HG02759 (cell line): ENCODE results near the gene MDH2.
"Not testable (repeated sequence)": the region's sequence is repeated elsewhere in the genome, so short reads cannot be mapped to it uniquely, and the experiment has no call there.

Experiments
- ATAC-seq: cut with Tn5 transposase; IDR thresholded peaks from one replicate; pipeline ENCODE4 v1.9.1; 2021; ENCODE audit warnings: mild to moderate bottlenecking, moderate library complexity; ENCODE audit not compliant: unreplicated experiment

Gene MDH2

DNA sequence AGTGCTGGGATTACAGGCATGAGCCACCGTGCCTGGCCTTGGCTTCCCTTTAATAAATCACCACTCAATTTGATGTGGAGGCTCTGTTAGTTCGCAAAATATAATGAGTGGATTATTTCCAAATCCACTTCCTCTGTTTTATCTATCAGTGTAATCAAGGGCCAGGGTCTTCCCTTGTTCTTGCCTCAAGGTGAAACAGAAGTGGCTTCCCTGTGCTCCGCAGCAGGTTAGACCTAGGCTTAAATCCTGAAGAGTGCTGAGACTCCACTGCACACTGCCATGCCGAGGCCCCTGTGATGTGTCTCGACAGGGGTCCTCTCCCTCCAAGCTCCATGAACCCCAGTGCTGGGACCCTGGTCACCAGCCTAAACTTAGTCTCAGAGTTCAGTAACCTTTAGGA is 59.0 kb downstream of the MDH2 start:
- no peak for ATAC-seq

DNA sequence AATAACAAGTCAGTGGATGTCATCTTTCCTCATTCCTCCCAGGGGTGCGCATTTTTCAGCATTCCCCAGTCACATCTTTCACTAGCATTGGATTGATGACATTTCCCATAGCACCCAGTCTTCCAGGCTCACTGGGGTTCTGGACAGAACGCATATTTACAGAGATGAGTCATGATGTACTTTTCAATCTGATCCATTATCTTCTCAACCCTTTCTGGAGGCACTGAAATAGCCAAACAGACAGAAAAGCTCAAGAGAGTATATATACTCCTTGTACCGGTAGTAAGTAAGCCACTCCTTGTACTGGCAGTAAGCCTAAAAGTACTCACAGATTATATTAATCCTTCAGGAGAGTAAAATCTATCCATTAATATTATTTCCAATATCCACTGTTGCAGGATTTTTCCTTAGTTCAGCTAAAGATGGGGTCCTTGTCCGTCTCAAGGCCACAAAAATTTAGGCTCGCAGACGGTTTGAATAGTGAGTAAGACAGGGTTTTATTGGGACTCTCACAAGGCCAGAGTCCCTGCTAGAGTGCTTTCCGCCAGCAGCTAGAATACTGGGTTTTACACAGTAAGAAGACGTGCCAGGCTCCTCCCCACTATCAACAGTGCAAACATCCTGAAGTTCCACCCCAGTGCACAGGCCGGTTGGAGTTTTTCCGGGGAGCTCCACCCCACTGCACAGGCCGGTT is 60.8 kb downstream of the MDH2 start:
- ATAC-seq: no peak

DNA sequence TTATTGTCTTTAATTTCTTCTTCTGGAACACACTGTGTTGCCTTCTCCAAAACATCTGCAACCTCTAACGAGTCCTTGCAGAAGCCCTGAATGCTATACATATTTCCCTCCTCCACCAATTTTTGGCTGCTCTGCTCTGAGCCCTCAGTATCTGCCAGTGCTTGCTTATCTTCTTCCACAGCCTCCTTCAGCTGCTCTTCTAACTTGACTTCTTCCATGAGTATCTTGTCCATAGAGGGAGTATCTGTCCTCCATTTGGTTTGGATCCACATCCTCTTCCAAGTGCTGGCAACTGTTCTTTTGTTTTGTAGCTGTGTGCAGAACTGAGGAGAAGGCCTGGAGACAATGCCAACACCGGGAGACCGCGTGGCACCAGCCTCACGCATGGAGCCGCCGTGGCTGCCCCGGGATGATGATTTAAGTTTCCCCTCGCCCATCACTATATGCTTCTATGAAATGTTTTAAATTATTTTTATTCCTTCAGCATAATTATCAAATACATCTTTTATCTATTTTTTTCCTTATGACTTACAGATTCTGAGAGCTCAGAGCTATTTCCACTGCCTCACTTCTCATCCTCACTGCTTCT is 65.2 kb downstream of the MDH2 start:
- not testable (repeated sequence) for ATAC-seq

DNA sequence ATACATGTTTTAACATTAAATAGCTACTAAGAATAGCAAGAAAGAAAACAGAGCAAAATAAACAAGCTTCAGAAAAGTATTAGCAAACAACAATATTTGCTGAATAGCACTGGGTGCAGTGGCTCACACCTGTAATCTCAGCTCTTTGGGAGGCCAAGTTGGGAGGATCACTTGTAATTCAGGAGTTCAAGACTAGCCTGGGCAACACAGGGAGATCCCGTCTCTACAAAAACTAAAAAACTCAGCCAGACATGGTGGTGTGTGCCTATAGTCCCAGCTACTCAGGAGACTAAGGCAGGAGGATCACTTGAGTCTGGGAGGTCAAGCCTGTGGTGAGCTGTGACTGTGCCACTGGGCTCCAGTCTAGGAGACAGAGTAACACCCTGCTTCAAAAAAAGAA is 66.8 kb downstream of the MDH2 start:
- not testable (repeated sequence) for ATAC-seq
